Kidney (tissue), 14 donors: ENCODE results near the gene TBC1D17. TPM values are rescaled to one million over a fixed set of nuclear protein-coding genes. Genes with fewer than 3 reads are reported as not detected.

Source experiments
- DNase-seq, 5 donors: peaks; one replicate each; pipeline ENCODE4 v3.0.0-alpha.2; 2013 to 2020
- FAIRE-seq: peaks from 2 replicates; lab custom pipeline; 2012; peaks lifted over from hg19 to GRCh38; lab: Jason Lieb, UNC
- H3K27ac ChIP-seq, 2 donors: one replicate each; pipeline ENCODE4 v1.7.0; 2013; ENCODE audit warnings: low read depth in 2 of 2, low read length in 2 of 2, inconsistent platforms in 1 of 2
- H3K27me3 ChIP-seq: one replicate; pipeline ENCODE4 v1.7.1; 2013; ENCODE audit warnings: low read length, inconsistent platforms; ENCODE audit not compliant: control insufficient read depth, insufficient read depth
- H3K36me3 ChIP-seq, 3 donors: one replicate each; pipeline versions ENCODE4 v1.7.0 to v1.7.1; 2013; ENCODE audit warnings: low read length in 3 of 3, control low read depth in 1 of 3, inconsistent platforms in 1 of 3; ENCODE audit not compliant: insufficient read depth in 3 of 3, control insufficient read depth in 2 of 3
- H3K4me1 ChIP-seq, 3 donors: one replicate each; pipeline versions ENCODE4 v1.7.0 to v1.7.1; 2013; ENCODE audit warnings: low read length in 3 of 3, inconsistent platforms in 1 of 3, low read depth in 1 of 3; ENCODE audit not compliant: control insufficient read depth in 2 of 3, insufficient read depth in 2 of 3
- H3K4me3 ChIP-seq, 3 donors: one replicate each; pipeline versions ENCODE4 v1.7.0 to v1.8.1; 2013; ENCODE audit warnings: low read length in 3 of 3, control low read depth in 1 of 3, inconsistent platforms in 1 of 3
- H3K9ac ChIP-seq, 3 donors: one replicate each; pipeline versions ENCODE4 v1.7.0 to v1.7.1; 2013; ENCODE audit warnings: low read length in 3 of 3, control low read depth in 1 of 3, inconsistent platforms in 1 of 3
- H3K9me3 ChIP-seq, 3 donors: one replicate each; pipeline versions ENCODE4 v1.7.0 to v1.7.1; 2013; ENCODE audit warnings: low read length in 3 of 3, control low read depth in 1 of 3, inconsistent platforms in 1 of 3; ENCODE audit not compliant: control insufficient read depth in 2 of 3, insufficient read depth in 1 of 3
- CTCF ChIP-seq: IDR thresholded peaks from 3 replicates; pipeline ENCODE4 v1.5.1; 2012; ENCODE audit warnings: mild to moderate bottlenecking, moderate library complexity, borderline replicate concordance; ENCODE audit not compliant: insufficient read depth; ENCODE audit errors: extremely low read depth
- intact Hi-C: fragments of 100-400 bp; cut with DNase I; formaldehyde crosslinking; loops from one replicate; pipeline ENCODE4 v1.11.1; 2022
- polyA plus RNA-seq: library from polyadenylated mRNA; stranded (reverse); fragments of 350-450 nt; fragmentation: Illumina TruSeq; extraction: RNeasy Lipid Tissue Mini Kit (QIAGEN cat#74804); gene quantifications from one replicate; pipeline ENCODE4 v1.2.3, GENCODE V29; 2014; ENCODE audit warnings: low read depth, low replicate concordance; ENCODE audit not compliant: insufficient read depth
- total RNA-seq: library from RNA; stranded (reverse); fragmentation: NEBNext Ultra II Directional; extraction: Animal tissue kit (Norgen Biotek cat#: 25700); gene quantifications from one replicate; pipeline ENCODE4 v1.2.1, GENCODE V29; 2021
- donor health status: control.
- donor health status: control.
- donor health status: control.
- donor health status: control.
- donor health status: control.
- donor health status: DM: yes; HTN: yes; CAD: no.
- donor health status: Normal renal cell carcinoma (clear cell type).

Gene TBC1D17
- total and polyA plus RNA-seq, 2 donors from 2014 or later, result 34.8 to 43.6 TPM

GRCh38 chr19:49844138-49845095 is 33.1 kb upstream of the TBC1D17 start:
- FAIRE-seq, result no peak
- no peaks in the 10 kb centered on the region for H3K9me3 ChIP-seq
- H3K9ac ChIP-seq, result no peak overlapping the region
- peaks cover 0 to 2% (median 0%) of the 10 kb centered on the region in 3 donors for H3K36me3 ChIP-seq
- H3K4me3 ChIP-seq, result no peak overlapping the region
- H3K4me1 ChIP-seq, result no peaks in the 10 kb centered on the region
- no peak overlapping the region for H3K27ac ChIP-seq
- TF ChIP-seq CTCF, result no peak
- DNase-seq, result no peak
- H3K27me3 ChIP-seq, result no peaks in the 10 kb centered on the region
- intact Hi-C loops, result no loop called here

GRCh38 chr19:49845414-49845813 is 32.1 kb upstream of the TBC1D17 start:
- TF ChIP-seq CTCF, result no peak
- intact Hi-C loops, result no loop called here

GRCh38 chr19:49846408-49846807 is 31.1 kb upstream of the TBC1D17 start:
- FAIRE-seq, result no peak
- DNase-seq, result no peak

More at GRCh38 chr19:49845414-49845813, 32.1 kb upstream of the TBC1D17 start:
- DNase-seq (no peak), FAIRE-seq (no peak)
- H3K9ac ChIP-seq, result no peak overlapping the region
- H3K4me1 ChIP-seq, result peaks cover 0 to 4% (median 0%) of the 10 kb centered on the region in 3 donors
- H3K36me3 ChIP-seq, result no peaks in the 10 kb centered on the region
- no peaks in the 10 kb centered on the region for H3K9me3 ChIP-seq
- no peaks in the 10 kb centered on the region for H3K27me3 ChIP-seq
- no peak overlapping the region for H3K4me3 ChIP-seq
- no peak overlapping the region for H3K27ac ChIP-seq

More at GRCh38 chr19:49846408-49846807, 31.1 kb upstream of the TBC1D17 start:
- Histone ChIP-seq H3K27me3 (no peaks in the 10 kb centered on the region), H3K9ac (no peak overlapping the region), H3K4me3 (no peak overlapping the region), H3K4me1 (peaks cover 0 to 4% (median 0%) of the 10 kb centered on the region in 3 donors), H3K9me3 (no peaks in the 10 kb centered on the region), H3K36me3 (no peaks in the 10 kb centered on the region), H3K27ac (no peak overlapping the region)
- intact Hi-C loops, result no loop called here
- TF ChIP-seq CTCF, result no peak
